Measurements from ENCODE around the gene POLN.

The POLN gene

GRCh38 chr4:2063557-2064275 lies 178.2 kb downstream of the POLN start:
- no peak for DNase-seq (ENCODE audit: low read depth in 2 of 2)
- TF ChIP-seq CTCF (IDR thresholded peaks at IDR 0.05; ENCODE audit: low read depth, low read length), result no peak

GRCh38 chr4:2062808-2063524 lies 179.0 kb downstream of the POLN start:
- DNase-seq (ENCODE audit: low read depth in 2 of 2), result no peak
- no peak overlapping the region for H3K4me3 ChIP-seq (replicated peaks in 1 of 2; ENCODE audit: low read depth in 2 of 2, low read length in 2 of 2)
- no peak for TF ChIP-seq CTCF (IDR thresholded peaks at IDR 0.05; ENCODE audit: low read depth, low read length)

More at GRCh38 chr4:2063557-2064275, 178.2 kb downstream of the POLN start:
- no peak overlapping the region for H3K4me3 ChIP-seq (replicated peaks in 1 of 2; ENCODE audit: low read depth in 2 of 2, low read length in 2 of 2)

GRCh38 chr4:2062168-2062807 lies 179.6 kb downstream of the POLN start:
- no peak for DNase-seq (ENCODE audit: low read depth in 2 of 2)
- no peak for TF ChIP-seq CTCF (IDR thresholded peaks at IDR 0.05; ENCODE audit: low read depth, low read length)

GRCh38 chr4:2061186-2062131 lies 180.5 kb downstream of the POLN start:
- DNase-seq (ENCODE audit: low read depth in 2 of 2), result no peak
- TF ChIP-seq CTCF (IDR thresholded peaks at IDR 0.05; ENCODE audit: low read depth, low read length), result no peak
- H3K4me3 ChIP-seq (replicated peaks in 1 of 2; ENCODE audit: low read depth in 2 of 2, low read length in 2 of 2), result no peak overlapping the region

More at GRCh38 chr4:2062168-2062807, 179.6 kb downstream of the POLN start:
- H3K4me3 ChIP-seq (replicated peaks in 1 of 2; ENCODE audit: low read depth in 2 of 2, low read length in 2 of 2), result no peak overlapping the region

- no peak overlapping the region for H3K4me3 ChIP-seq (replicated peaks in 1 of 2; ENCODE audit: low read depth in 2 of 2, low read length in 2 of 2)
- no peak for DNase-seq (ENCODE audit: low read depth in 2 of 2)
- no peak for TF ChIP-seq CTCF (IDR thresholded peaks at IDR 0.05; ENCODE audit: low read depth, low read length)
These were observed 181.2 kb downstream of the POLN start for GRCh38 chr4:2060611-2061185.

All from cardiac fibroblast (primary cell).